Measurements from ENCODE around the gene NAA10.

- TF ChIP-seq CTCF (IDR thresholded peaks at IDR 0.05): no peak
- TF ChIP-seq POLR2A (IDR thresholded peaks at IDR 0.05): no peak
Observed at GRCh38 chrX:153909980-153910360, 24.9 kb downstream of the NAA10 start.

Measured in heart left ventricle (tissue), 13 donors.